GM12878 (cell line): ENCODE data around the gene CLIP3. TPM values are rescaled to one million over a fixed set of nuclear protein-coding genes. Genes with fewer than 3 reads are reported as not detected.

Experiments
- ATAC-seq: fragments of 200-7000 bp; cut with Tn5 transposase; 3 replicates; pipeline ENCODE4 v1.9.1; 2020; ENCODE audit warnings: mild to moderate bottlenecking, moderate library complexity
- BruUV-seq: library from RNA; stranded (reverse); fragments of 400-500 nt; replicated peaks from 2 replicates; lab custom pipeline; 2021; lab: Mats Ljungman, UMichigan
- CTCF ChIA-PET: fragments of 300-600 bp; sonication (Branson Sonifier 250); formaldehyde crosslinking; extraction: SDS; loops from one replicate; lab custom pipeline; 2021; ENCODE audit warnings: inconsistent platforms; lab: Yijun Ruan, JAX
- POLR2A ChIA-PET: fragments of 350-600 bp; formaldehyde crosslinking; extraction: SDS; loops from one replicate; lab custom pipeline; 2021; ENCODE audit warnings: inconsistent platforms; lab: Charles Lee
- RAD21 ChIA-PET: fragments of 300-600 bp; sonication (Branson Sonifier 250); formaldehyde crosslinking; loops from one replicate; lab custom pipeline; 2023; ENCODE audit warnings: antibody characterized with exemption; ENCODE audit not compliant: unreplicated experiment; lab: Charles Lee
- SMC1A ChIA-PET: fragments of 300-600 bp; sonication (Branson Sonifier 250); formaldehyde crosslinking; loops from one replicate; lab custom pipeline; 2023; ENCODE audit not compliant: unreplicated experiment, uncharacterized antibody; lab: Charles Lee
- DNase-seq: peaks from one replicate; pipeline ENCODE4 v3.0.0-alpha.2; 2011; ENCODE audit warnings: low read depth, low spot score
- FAIRE-seq: peaks from 3 replicates; lab custom pipeline; 2011; peaks lifted over from hg19 to GRCh38; lab: Jason Lieb, UNC
- H2AFZ ChIP-seq: 2 replicates; pipeline ENCODE4 v1.6.0; 2011; ENCODE audit warnings: low read depth, low read length, control low read depth; ENCODE audit not compliant: control insufficient read depth
- H3K27ac ChIP-seq: 2 replicates; pipeline ENCODE4 v1.5.1; 2011; ENCODE audit warnings: control low read depth; ENCODE audit not compliant: control insufficient read depth, insufficient read depth
- H3K27me3 ChIP-seq, 2 experiments: replicated peaks in 1 of 2; 2 replicates each; pipeline versions ENCODE4 v1.6.0 to v1.6.1; 2011; ENCODE audit warnings: low read length in 1 of 2; ENCODE audit not compliant: control insufficient read depth in 2 of 2, insufficient read depth in 2 of 2
- H3K36me3 ChIP-seq, 2 experiments: 2 replicates each; pipeline ENCODE4 v1.5.1; 2011; ENCODE audit warnings: low read length in 1 of 2; ENCODE audit not compliant: control insufficient read depth in 2 of 2, insufficient read depth in 2 of 2
- H3K4me1 ChIP-seq: 2 replicates; pipeline ENCODE4 v1.6.1; 2011; ENCODE audit warnings: mild to moderate bottlenecking, low read length, moderate library complexity, mixed read lengths; ENCODE audit not compliant: control insufficient read depth, insufficient read depth
- H3K4me2 ChIP-seq: 2 replicates; pipeline ENCODE4 v1.6.0; 2011; ENCODE audit warnings: control low read depth; ENCODE audit not compliant: control insufficient read depth, insufficient read depth
- H3K4me3 ChIP-seq: fragments of 200-600 bp; sonication (generic); 2 replicates; pipeline ENCODE4 v1.5.1; 2016
- H3K79me2 ChIP-seq: 2 replicates; pipeline ENCODE4 v1.6.0; 2011; ENCODE audit warnings: low read length; ENCODE audit not compliant: control insufficient read depth, insufficient read depth
- H3K9ac ChIP-seq: 2 replicates; pipeline ENCODE4 v1.8.0; 2011; ENCODE audit warnings: low read length, control low read depth, mixed read lengths; ENCODE audit not compliant: control insufficient read depth, insufficient read depth
- H3K9me3 ChIP-seq: replicated peaks from 3 replicates; pipeline ENCODE4 v1.5.1; 2011; ENCODE audit warnings: mild to moderate bottlenecking, low read length; ENCODE audit not compliant: control insufficient read depth, insufficient read depth
- H4K20me1 ChIP-seq: 2 replicates; pipeline ENCODE4 v1.6.0; 2011; ENCODE audit not compliant: control insufficient read depth, insufficient read depth
- ASH2L ChIP-seq: fragments of 300-600, 200-600 bp; sonication (generic); IDR thresholded peaks from 2 replicates; pipeline ENCODE4 v1.6.1; 2017; ENCODE audit warnings: low read depth, mild to moderate bottlenecking, borderline replicate concordance
- BMI1 ChIP-seq: fragments of 450-650 bp; IDR thresholded peaks from 2 replicates; pipeline ENCODE4 v1.6.1; 2016; ENCODE audit warnings: mild to moderate bottlenecking, moderate library complexity, borderline replicate concordance
- CHD4 ChIP-seq: fragments of 200-600 bp; sonication (generic); IDR thresholded peaks from 2 replicates; pipeline ENCODE4 v1.6.1; 2016; ENCODE audit warnings: mild to moderate bottlenecking
- EED ChIP-seq: sonication (generic); IDR thresholded peaks from 2 replicates; pipeline ENCODE4 v1.6.1; 2016; ENCODE audit warnings: antibody characterized with exemption, low read depth
- GATAD2B ChIP-seq: fragments of 450-650 bp; conservative IDR thresholded peaks from 2 replicates; pipeline ENCODE4 v1.6.1; 2017; ENCODE audit warnings: low read depth, mild to moderate bottlenecking, moderate library complexity
- NFIC ChIP-seq: IDR thresholded peaks from 2 replicates; pipeline ENCODE4 v1.6.1; 2012; ENCODE audit warnings: low read depth, mild to moderate bottlenecking, inconsistent platforms, low read length, moderate library complexity
- NFXL1 ChIP-seq: fragments of 450-650 bp; IDR thresholded peaks from 2 replicates; pipeline ENCODE4 v1.6.1; 2017; ENCODE audit warnings: antibody characterized with exemption, mild to moderate bottlenecking, borderline replicate concordance
- PBX3 ChIP-seq: IDR thresholded peaks from 2 replicates; pipeline ENCODE4 v1.6.1; 2011; ENCODE audit warnings: mild to moderate bottlenecking, low read depth, low read length, moderate library complexity; ENCODE audit not compliant: insufficient replicate concordance
- POU2F2 ChIP-seq: IDR thresholded peaks from 3 replicates; pipeline ENCODE4 v1.6.1; 2011; ENCODE audit warnings: low read depth, mild to moderate bottlenecking, low read length, borderline replicate concordance
- SP1 ChIP-seq: IDR thresholded peaks from one replicate; pipeline ENCODE4 v1.6.1; 2011; ENCODE audit warnings: low read depth, low read length
- TBL1XR1 ChIP-seq: IDR thresholded peaks from 2 replicates; pipeline ENCODE4 v1.6.1; 2012; ENCODE audit warnings: low read depth, low read length, improper control_type of control experiment
- TCF7 ChIP-seq: IDR thresholded peaks from 2 replicates; pipeline ENCODE4 v1.6.1; 2014; ENCODE audit warnings: antibody characterized with exemption, borderline replicate concordance
- YBX1 ChIP-seq: fragments of 450-650 bp; IDR thresholded peaks from 2 replicates; pipeline ENCODE4 v1.6.1; 2016; ENCODE audit warnings: antibody characterized with exemption
- WGBS: methylation state at CpG from one replicate; pipeline ENCODE4 v1.1.6; 2016; ENCODE audit warnings: low lambda C conversion rate; ENCODE audit not compliant: insufficient replicate concordance, insufficient coverage; ENCODE audit errors: missing lambda C conversion rate; 5-methylcytosine and 5-hydroxymethylcytosine counted together
- in situ Hi-C: fragments of 300-500 bp; cut with MboI; formaldehyde crosslinking; loops from 9 replicates; pipeline ENCODE4 v1.14.3; 2018; ENCODE audit warnings: mixed read lengths
- intact Hi-C: fragments of 100-400 bp; cut with micrococcal nuclease; formaldehyde crosslinking; loops from one replicate; pipeline ENCODE4 v1.14.2; 2022; ENCODE audit not compliant: unreplicated experiment
- polyA plus RNA-seq, 11 experiments: library from polyadenylated mRNA; depleted of rRNA in 4 of 11; unstranded in 6 of 11; stranded (reverse) in 5 of 11; fragments of >200 nt; fragmentation: Nextera tagmentation in 4 of 11; fragmentation: Illumina TruSeq in 1 of 11; extraction: Ambion mirVana in 4 of 11; extraction: Trizol in 1 of 11; gene quantifications; 1 replicate in 1 of 11; 2 replicates in 10 of 11; pipeline versions ENCODE4 v1.2.1 to v1.2.3, GENCODE V29; 2011 to 2016; ENCODE audit warnings: inconsistent platforms in 2 of 11, missing spikeins in 2 of 11, low read depth in 1 of 11
- total RNA-seq, 4 experiments: library from RNA; depleted of rRNA in 3 of 4; stranded (reverse); fragments of >200 nt in 3 of 4; fragmentation: Illumina TruSeq in 1 of 4; extraction: Trizol in 1 of 4; gene quantifications; 2 replicates each; pipeline versions ENCODE4 v1.2.1 to v1.2.3, GENCODE V29; 2013 to 2021

CLIP3 gene
- total and polyA plus RNA-seq, 10 of the 15 experiments (the other 5 are each of a cell fraction or from before 2014, with no cell fraction given) = 0.09 to 2.7 (median 0.45) TPM; not detected in 1

DNA sequence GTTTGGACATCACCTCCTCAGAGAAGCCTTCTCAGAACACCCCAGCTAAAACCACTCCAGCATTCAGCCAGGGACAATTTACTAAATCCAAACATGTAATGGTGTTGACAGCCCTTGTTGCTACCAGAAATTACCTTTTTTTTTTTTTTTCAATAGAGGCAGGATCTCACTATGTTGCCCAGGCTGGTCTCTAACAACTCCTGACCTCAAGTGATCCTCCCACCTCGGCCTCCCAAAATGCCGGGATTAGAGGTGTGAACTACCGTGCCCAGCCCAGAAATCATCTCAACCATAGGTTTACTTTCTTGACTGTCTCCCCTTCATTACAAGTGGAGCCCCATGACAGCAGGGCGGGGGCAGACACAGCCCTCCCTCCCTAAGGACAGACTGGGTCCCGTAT lies 9.2 kb downstream of the CLIP3 start:
- Histone ChIP-seq H3K27me3 (no peaks in the 10 kb centered on the region), H3K27ac (no peak overlapping the region), H3K4me1 (no peaks in the 10 kb centered on the region), H4K20me1 (no peaks in the 10 kb centered on the region), H3K4me2 (no peak overlapping the region), H3K4me3 (no peak overlapping the region), H2AFZ (no peak overlapping the region), H3K79me2 (no peaks in the 10 kb centered on the region), H3K9ac (no peak overlapping the region), H3K36me3 (peaks cover 0 to 5% of the 10 kb centered on the region in 2 experiments; a peak in 3 of 4 replicates), H3K9me3 (no peaks in the 10 kb centered on the region)
- no TSS peak for BruUV-seq
- ChIA-PET RAD21 (no interaction called here), POLR2A (interaction anchor here (0.9 kb wide), 1 partner anchor 9 kb away, joined by 3 read pairs; the partner anchor contains the start of gene ALKBH6), CTCF (no interaction called here), SMC1A (no interaction called here)
- FAIRE-seq = no peak
- no peak for DNase-seq
- 98% methylated on average over 5 of the region's 5 CpGs for WGBS
- in situ Hi-C loops = no loop called here
- no peak for ATAC-seq
- intact Hi-C loops = no loop called here
- TF ChIP-seq SP1 (no peak), CHD4 (no peak), YBX1 (no peak)
- TF ChIP-seq, all 136 proteins: peak for 0

DNA sequence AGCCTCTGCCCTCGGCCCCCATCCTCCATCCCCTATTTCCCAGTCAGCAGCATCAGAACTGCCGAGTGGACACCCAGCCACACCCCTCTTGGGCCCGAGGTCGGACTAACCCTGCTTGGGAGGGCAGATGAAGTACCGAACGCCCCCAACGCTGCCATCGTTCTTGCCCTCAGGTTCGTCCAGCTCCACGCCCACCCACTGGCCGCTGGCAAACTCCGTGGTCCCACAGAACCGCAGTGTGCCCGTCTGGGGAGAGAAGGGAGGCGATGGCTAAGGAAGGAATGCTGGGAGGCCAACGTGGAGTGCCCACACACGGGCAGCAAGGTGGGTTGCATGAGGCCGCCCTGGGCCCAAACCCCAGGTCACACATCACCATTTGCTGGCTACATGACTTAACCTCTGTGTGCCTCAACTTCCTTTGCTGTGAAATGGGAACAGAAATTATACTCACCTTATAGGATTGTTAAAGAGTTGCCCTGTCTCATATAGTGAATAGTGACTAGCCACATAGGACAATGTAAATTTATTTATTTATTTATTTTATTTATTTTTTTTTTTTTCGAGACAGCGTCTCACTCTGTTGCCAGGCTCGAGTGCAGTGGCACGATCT lies 13.5 kb downstream of the CLIP3 start:
- no TSS peak for BruUV-seq
- CTCF ChIA-PET = no interaction called here

More for the DNA sequence above, 13.5 kb downstream of the CLIP3 start:
- in situ Hi-C loops = no loop called here
- no peaks in the 10 kb centered on the region for H3K4me1 ChIP-seq
- no peaks in the 10 kb centered on the region for H3K27me3 ChIP-seq
- H2AFZ ChIP-seq = no peak overlapping the region
- POLR2A ChIA-PET = no interaction called here
- SMC1A ChIA-PET = no interaction called here
- DNase-seq (no peak), ATAC-seq (no peak), FAIRE-seq (no peak)
- no peak for TF ChIP-seq NFXL1
- no peak for TF ChIP-seq PBX3
- TF ChIP-seq BMI1 = no peak
- no peak for TF ChIP-seq EED
- TF ChIP-seq ASH2L = no peak
- no peak for TF ChIP-seq TBL1XR1
- no peak for TF ChIP-seq GATAD2B
- no peak for TF ChIP-seq CHD4
- no peak for TF ChIP-seq TCF7
- TF ChIP-seq POU2F2 = no peak
- TF ChIP-seq NFIC = no peak
- intact Hi-C loops = no loop called here
- H3K4me3 ChIP-seq = no peak overlapping the region
- H3K27ac ChIP-seq = no peak overlapping the region
- H3K9me3 ChIP-seq = no peaks in the 10 kb centered on the region
- peaks cover 0 to 5% of the 10 kb centered on the region in 2 experiments; a peak in 3 of 4 replicates for H3K36me3 ChIP-seq
- H3K4me2 ChIP-seq = no peak overlapping the region
- RAD21 ChIA-PET = interaction anchor here (0.7 kb wide), 1 partner anchor 1033 kb away, joined by 3 read pairs; no protein-coding TSS in a partner anchor
- H3K79me2 ChIP-seq = peaks cover 7% of the 10 kb centered on the region
- no peak overlapping the region for H3K9ac ChIP-seq
- 99% methylated on average over 20 of the region's 22 CpGs for WGBS
- H4K20me1 ChIP-seq = no peaks in the 10 kb centered on the region
